CD4-positive, alpha-beta T cell treated with Interleukin-12 subunit alpha and Interleukin-12 subunit beta, for 1 hour (primary cell): Measurements from ENCODE around the gene TAF4.

ENCODE experiments used
- DNase-seq: peaks from one replicate; pipeline ENCODE4 v3.0.0-alpha.2; 2020

TAF4 gene

DNA sequence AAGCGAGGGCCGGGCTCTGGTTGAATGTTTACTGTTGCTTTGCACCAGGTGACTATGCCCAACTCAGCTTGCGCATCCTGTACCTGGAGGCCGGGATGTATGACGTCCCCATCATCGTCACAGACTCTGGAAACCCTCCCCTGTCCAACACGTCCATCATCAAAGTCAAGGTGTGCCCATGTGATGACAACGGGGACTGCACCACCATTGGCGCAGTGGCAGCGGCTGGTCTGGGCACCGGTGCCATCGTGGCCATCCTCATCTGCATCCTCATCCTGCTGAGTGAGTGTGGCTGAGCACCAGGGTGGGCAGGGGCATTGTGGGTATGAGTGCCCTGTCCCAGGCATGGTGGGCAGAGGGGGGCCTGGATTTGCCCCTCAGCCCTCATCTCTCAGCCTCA is 136.1 kb downstream of the TAF4 start:
- DNase-seq: no peak

DNA sequence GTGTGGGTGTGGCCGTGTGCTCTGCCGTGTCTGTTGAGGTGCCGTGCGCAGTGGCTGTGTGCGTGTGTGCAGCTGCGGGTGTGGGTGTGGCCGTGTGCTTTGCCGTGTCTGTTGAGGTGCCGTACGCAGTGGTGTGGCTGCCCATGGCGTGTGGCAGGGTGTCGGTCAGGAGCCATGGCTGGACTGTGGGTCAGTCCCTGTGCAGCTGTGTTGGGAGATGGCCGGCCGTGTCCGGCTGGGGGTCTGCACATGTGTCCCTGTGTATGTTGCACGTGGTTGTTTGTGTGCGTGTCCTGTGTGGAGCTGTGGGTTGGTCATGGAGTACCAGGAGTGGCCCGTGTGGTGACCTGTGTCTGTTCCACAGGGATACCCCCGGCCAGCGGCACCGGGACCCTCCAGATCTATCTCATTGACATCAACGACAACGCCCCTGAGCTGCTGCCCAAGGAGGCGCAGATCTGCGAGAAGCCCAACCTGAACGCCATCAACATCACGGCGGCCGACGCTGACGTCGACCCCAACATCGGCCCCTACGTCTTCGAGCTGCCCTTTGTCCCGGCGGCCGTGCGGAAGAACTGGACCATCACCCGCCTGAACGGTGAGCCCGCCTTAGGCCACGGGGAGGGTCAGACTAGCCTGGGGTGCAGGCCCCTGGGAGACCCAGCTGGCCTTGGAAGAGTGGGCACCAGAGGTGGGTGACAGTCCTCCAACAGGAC is 137.7 kb downstream of the TAF4 start:
- no peak for DNase-seq

DNA sequence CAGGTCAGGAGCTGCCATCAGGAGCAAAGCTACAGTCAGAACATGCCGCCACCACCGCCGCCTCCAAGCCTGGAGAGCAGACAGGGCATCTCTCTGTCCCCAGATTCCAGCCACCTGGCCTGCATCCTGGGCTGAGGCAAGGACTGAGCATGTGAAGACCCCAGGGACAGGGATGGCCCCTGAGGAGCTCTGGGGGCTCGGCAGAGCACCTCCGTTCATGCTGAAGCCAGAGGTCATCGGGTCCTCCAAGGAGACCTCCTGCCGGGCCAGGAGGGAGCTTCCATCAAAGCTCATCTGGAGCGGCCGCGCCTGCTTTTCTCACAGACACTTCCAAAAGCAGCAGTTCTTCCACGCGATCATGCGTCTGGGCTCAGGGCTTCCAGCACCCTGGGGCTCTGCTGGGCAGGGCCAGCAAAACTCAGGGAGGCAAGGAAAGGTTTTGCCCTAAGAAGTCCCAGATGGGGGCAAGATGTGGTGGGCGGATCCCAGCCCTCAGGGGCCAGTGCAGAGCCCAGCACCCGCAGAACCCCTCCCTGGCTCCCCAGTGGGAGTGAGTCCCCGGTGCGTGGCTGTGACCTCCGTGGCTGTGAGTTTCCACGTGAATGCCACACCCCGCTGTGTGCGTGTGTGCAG is 138.4 kb downstream of the TAF4 start:
- no peak for DNase-seq

DNA sequence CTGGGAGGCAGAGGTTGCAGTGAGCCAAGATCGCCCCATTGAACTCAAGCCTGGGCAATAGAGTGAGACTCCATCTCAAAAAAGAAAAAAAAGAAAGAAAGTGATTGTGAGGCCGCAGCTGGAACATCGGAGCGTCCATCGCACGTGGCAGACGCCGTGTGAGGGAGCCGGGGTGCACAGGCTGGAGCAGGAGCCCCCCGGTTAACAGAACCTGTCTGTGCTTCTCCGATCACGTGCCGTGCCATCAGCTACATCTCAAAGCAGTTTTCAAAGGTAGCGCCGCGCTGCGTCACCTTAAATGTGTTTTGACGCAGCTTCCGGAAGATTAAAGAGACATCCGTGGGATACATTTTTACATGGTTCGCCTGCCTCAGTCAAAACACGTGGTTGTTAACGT is 138.9 kb downstream of the TAF4 start:
- DNase-seq: no peak

DNA sequence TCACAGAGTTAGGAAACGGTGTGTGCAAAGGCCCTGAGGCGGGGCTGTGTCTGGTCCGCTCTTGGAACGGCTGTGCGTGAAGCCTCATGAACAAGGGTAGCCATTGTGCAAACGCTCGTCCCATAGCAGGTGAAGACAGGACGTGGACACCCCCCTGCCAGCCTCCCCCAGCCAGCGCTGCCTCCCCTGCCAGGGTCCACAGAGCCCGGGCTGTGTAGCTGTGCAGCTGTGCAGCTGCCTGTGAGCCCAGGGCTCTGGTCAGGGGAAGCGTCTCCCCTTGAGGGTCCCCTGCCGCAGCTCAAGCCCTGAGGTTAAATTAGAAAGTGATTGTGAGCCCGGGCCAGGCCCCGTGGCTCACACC is 139.4 kb downstream of the TAF4 start:
- no peak for DNase-seq

DNA sequence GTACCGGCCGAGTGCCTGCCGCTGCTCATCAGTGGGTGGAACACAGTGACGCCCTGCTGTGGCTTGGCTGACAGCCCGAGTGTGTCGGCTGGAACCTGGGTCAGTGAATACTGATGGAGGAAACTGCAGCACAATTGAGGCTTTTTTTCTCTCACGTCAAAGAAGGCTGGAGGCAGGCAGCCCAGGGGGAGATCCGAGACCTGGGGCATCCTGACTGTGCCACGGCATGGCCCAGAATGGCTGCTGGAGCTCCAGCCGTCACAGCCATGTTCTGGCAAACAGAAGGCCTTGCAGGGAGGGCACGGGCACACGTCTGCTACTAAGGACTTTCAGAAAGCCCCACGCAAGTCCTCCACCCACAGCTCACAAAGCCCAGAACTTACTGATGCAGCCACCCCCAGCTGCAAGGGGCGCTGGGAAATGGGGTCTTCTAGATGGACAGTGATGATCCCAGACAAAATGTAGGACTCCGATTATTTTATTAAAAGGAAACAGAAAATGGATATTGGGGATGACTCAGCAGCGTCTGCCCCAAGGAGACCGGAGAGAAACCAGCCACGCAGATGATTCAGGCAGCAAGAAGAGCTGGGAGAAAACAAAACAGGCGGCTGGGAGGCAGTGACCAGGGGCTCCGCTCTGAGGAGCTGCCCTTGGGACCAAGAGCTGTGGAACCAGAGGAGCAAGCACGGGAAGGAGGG is 140.0 kb downstream of the TAF4 start:
- no peak for DNase-seq

DNA sequence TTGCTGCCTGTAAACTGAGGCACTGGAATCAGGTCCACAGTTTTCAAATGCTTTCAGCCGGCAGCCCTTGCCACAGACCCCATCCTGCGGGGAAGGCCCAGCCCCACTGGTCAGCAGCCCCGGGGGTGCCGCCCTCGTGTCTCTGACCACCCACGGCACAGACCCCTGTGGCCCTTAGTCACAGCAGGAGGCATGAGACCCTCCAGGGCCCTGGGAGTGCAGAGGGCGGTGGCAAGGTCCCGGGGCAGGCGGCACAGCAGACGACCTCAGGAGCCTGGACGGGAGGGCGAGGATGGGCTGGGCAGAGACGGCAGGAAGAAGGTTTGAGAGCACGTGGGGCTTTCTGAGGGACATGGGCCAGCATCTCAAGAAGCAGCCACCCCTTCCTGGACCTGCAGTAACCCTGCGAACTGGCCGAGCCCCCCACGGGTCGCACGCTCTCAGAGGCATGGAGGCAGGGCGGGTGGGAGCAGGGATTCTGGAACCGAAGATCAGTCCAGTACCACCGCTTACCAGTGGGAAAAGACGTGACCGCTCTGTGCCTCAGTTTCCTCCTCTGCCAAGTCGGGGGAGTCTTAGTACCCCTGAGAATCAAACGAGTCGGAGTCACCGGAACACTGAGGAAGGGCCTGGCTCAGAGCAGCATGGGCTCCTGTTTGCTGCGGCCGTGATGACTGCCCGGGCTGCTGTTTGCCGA is 140.7 kb downstream of the TAF4 start:
- DNase-seq: no peak
